Activated naive CD4-positive, alpha-beta T cell treated with anti-CD3 and anti-CD28 coated beads, Interleukin-2, amount 10 ng/mL, durations not matched to agents 7 days and 5 days (primary cell): ENCODE data around the gene TOR2A.

Source experiments
- CTCF ChIA-PET: fragments of 350-600 bp; sonication (Branson Sonifier 250); formaldehyde crosslinking; loops from one replicate; lab custom pipeline; 2021; ENCODE audit warnings: antibody characterized with exemption; lab: Charles Lee
- DNase-seq: peaks from one replicate; pipeline ENCODE4 v3.0.0-alpha.2; 2020
- H3K27ac Mint-ChIP-seq: one replicate; pipeline ENCODE4 v1.8.0; 2021; ENCODE audit warnings: mild to moderate bottlenecking, moderate library complexity, mixed read lengths
- H3K27me3 Mint-ChIP-seq: one replicate; pipeline ENCODE4 v1.8.0; 2021; ENCODE audit warnings: mild to moderate bottlenecking, mixed read lengths
- H3K36me3 Mint-ChIP-seq: one replicate; pipeline ENCODE4 v1.8.0; 2021; ENCODE audit warnings: mixed read lengths
- H3K4me1 Mint-ChIP-seq: one replicate; pipeline ENCODE4 v1.8.0; 2021; ENCODE audit warnings: mixed read lengths
- H3K4me3 Mint-ChIP-seq: one replicate; pipeline ENCODE4 v1.8.0; 2021; ENCODE audit warnings: mild to moderate bottlenecking, moderate library complexity, mixed read lengths
- H3K9me3 Mint-ChIP-seq: one replicate; pipeline ENCODE4 v1.8.0; 2021; ENCODE audit warnings: mixed read lengths

Gene TOR2A

DNA sequence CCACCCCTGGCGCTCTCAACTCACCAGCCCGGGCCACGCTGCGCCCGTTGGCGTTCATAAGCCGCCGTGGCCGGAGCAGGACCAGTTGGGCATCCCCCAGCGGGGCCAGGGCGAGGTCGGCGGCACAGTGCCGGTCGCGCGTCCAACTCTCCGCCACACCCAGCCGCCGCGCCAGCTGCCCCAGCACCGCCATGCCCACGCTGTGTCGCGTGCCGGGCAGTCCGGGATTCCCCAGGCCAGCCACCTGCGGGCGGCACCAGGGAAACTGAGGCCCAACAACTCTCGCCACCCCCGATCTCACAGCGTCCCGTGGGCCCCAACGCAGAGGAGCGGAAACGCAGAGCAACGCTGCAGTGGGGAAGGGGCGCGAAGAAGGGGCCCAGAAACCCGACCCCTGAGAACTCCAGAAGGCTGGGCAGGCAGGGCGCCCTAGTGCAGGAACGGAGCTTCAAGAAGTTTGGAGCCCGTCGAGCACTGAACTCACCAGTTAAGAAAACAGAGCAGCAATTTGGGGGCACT lies 20.1 kb downstream of the TOR2A start:
- H3K27ac Mint-ChIP-seq = peak overlapping the region; percentile 94
- H3K27me3 Mint-ChIP-seq = peaks cover 10% of the 10 kb centered on the region
- no peaks in the 10 kb centered on the region for H3K9me3 Mint-ChIP-seq
- peak overlapping the region; percentile 100 for H3K4me3 Mint-ChIP-seq
- H3K4me1 Mint-ChIP-seq = peaks cover 40% of the 10 kb centered on the region
- DNase-seq = no peak
- H3K36me3 Mint-ChIP-seq = no peaks in the 10 kb centered on the region
- CTCF ChIA-PET = interaction anchor here (0.9 to 3.0 kb wide), 2 partner anchors 20 to 126 kb away, joined by 5 to 9 read pairs; partner anchors contain the start of gene TOR2A

GRCh38 chr9:127714020-127714750 lies 20.9 kb downstream of the TOR2A start:
- DNase-seq = no peak
- Mint-ChIP-seq H3K9me3 (no peaks in the 10 kb centered on the region), H3K4me3 (peak overlapping the region; percentile 69), H3K27me3 (peaks cover 12% of the 10 kb centered on the region), H3K27ac (no peak overlapping the region), H3K36me3 (no peaks in the 10 kb centered on the region), H3K4me1 (peaks cover 32% of the 10 kb centered on the region)
- CTCF ChIA-PET = interaction anchor here (0.9 to 3.0 kb wide), 3 partner anchors 21 to 125 kb away, joined by 3 to 9 read pairs (median 5); partner anchors contain the start of gene TOR2A

- Mint-ChIP-seq H3K27ac (no peak overlapping the region), H3K9me3 (peaks cover 3% of the 10 kb centered on the region), H3K4me1 (peaks cover 32% of the 10 kb centered on the region), H3K27me3 (peaks cover 13% of the 10 kb centered on the region), H3K4me3 (no peak overlapping the region), H3K36me3 (no peaks in the 10 kb centered on the region)
- CTCF ChIA-PET = interaction anchor here (1.2 kb wide), 2 partner anchors 22 to 101 kb away, joined by 3 read pairs; partner anchors contain the start of genes STXBP1 and TOR2A
- DNase-seq = no peak
Measured at GRCh38 chr9:127712867-127713266, 22.2 kb downstream of the TOR2A start.

DNA sequence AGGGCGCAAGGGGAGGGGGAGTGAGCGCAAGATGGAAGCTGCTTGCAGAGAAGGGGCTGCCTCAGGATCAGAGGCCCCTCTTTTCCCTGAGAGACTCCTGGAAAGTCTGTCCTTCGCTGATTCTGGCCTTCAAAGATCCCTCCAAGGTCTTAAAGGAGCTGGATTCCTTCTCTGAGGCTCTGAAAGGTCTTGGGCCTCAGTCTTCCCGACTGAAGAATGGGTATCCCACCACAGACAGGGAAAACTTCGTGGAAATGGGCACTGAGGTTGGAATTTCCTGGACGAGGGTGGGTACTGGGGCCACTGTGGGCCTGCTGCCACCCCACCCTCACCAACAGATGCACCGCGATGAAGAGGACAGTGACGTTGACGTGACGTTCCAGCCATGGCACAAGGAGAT lies 22.7 kb downstream of the TOR2A start:
- H3K36me3 Mint-ChIP-seq = no peaks in the 10 kb centered on the region
- CTCF ChIA-PET = interaction anchor here (1.2 to 1.3 kb wide), 2 partner anchors 12 to 101 kb away, joined by 3 read pairs; partner anchors contain the start of gene STXBP1
- H3K4me3 Mint-ChIP-seq = no peak overlapping the region
- no peak overlapping the region for H3K27ac Mint-ChIP-seq
- no peak for DNase-seq
- peaks cover 13% of the 10 kb centered on the region for H3K27me3 Mint-ChIP-seq
- H3K9me3 Mint-ChIP-seq = peaks cover 3% of the 10 kb centered on the region
- H3K4me1 Mint-ChIP-seq = peaks cover 37% of the 10 kb centered on the region

DNA sequence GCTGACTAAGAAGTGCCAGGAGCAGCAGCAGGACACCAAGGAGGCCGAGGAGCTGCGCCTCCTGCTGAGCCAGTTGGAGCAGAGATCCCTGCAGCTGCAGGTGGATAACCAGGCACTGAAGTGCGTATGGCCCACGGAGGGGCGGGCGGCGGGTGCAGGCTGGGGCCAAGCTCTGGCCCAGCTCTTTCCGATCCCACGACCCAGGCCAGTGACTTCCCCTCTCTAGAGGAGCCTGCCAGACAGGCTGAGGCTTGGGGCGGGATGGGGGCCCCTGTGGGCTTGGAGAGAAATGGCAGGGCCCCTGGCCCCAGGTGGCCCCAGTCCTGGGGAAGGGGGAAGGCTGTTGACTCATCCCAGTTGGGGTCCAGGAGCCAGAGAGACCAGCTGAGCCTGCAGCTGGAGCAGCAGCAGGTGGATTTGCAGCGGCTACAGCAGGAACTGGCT lies 23.2 kb downstream of the TOR2A start:
- Mint-ChIP-seq H3K27me3 (peaks cover 13% of the 10 kb centered on the region), H3K27ac (no peak overlapping the region), H3K4me3 (no peak overlapping the region), H3K9me3 (peaks cover 3% of the 10 kb centered on the region), H3K36me3 (no peaks in the 10 kb centered on the region), H3K4me1 (peaks cover 39% of the 10 kb centered on the region)
- CTCF ChIA-PET = interaction anchor here (1.1 to 1.3 kb wide), 2 partner anchors 11 to 121 kb away, joined by 3 read pairs; no protein-coding TSS in a partner anchor
- no peak for DNase-seq

DNA sequence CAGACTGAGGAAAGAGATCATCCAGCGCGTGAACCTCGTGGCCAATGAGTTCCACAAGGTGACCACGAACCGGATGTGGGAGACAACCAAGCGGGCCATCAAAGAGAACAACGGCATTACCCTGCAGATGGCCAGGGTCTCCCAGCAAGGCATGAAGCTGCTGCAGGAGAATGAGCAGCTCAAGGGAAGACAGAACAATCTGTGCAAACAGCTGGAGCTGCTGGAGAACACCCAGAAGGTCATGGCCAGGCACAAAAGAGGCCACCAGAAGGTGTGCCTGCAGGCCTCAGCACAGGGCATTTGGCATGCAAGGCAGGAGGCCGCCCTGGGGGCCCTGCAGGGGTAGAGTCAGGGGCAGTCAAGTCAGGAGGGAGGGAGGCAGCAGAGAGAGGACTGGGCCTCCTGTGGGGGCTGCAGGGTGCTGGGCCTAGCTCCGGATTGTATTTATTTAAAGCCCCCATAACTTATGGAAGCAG lies 23.8 kb downstream of the TOR2A start:
- Mint-ChIP-seq H3K27me3 (peaks cover 13% of the 10 kb centered on the region), H3K4me1 (peaks cover 39% of the 10 kb centered on the region), H3K27ac (no peak overlapping the region), H3K9me3 (peaks cover 3% of the 10 kb centered on the region), H3K36me3 (no peaks in the 10 kb centered on the region), H3K4me3 (no peak overlapping the region)
- CTCF ChIA-PET = interaction anchor here (1.1 to 1.3 kb wide), 2 partner anchors 11 to 121 kb away, joined by 3 read pairs; no protein-coding TSS in a partner anchor
- DNase-seq = peak; percentile 44

DNA sequence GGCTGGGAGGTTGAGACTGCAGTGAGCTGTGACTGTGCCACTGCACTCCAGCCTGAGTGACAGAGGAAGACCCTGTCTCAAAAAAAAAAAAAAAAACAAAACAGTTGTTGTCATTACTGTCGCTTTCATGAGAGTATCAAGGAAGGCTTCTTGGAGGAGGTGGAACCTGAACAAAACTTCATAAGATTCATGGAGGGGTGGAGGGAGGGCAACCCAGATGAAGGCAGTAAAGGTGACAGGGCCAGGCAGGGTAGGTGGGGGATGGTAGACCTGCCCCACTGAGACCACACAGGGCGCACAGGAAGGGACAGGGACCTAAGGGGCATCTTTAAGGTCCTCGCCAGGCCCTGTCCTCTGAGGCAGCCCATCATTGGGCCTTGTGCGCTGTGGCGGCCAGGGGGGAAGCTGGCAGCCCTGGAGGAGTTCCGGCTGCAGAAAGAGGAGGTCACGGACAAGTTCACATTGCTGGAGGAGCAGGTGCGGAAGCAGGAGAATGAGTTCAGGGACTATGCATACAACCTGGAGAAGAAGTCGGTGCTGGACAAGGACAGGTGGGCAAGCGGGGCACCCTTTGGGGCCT lies 24.8 kb downstream of the TOR2A start:
- Mint-ChIP-seq H3K27ac (no peak overlapping the region), H3K36me3 (no peaks in the 10 kb centered on the region), H3K9me3 (peaks cover 3% of the 10 kb centered on the region), H3K27me3 (peaks cover 8% of the 10 kb centered on the region), H3K4me1 (peaks cover 31% of the 10 kb centered on the region), H3K4me3 (no peak overlapping the region)
- CTCF ChIA-PET = no interaction called here
- no peak for DNase-seq

DNA sequence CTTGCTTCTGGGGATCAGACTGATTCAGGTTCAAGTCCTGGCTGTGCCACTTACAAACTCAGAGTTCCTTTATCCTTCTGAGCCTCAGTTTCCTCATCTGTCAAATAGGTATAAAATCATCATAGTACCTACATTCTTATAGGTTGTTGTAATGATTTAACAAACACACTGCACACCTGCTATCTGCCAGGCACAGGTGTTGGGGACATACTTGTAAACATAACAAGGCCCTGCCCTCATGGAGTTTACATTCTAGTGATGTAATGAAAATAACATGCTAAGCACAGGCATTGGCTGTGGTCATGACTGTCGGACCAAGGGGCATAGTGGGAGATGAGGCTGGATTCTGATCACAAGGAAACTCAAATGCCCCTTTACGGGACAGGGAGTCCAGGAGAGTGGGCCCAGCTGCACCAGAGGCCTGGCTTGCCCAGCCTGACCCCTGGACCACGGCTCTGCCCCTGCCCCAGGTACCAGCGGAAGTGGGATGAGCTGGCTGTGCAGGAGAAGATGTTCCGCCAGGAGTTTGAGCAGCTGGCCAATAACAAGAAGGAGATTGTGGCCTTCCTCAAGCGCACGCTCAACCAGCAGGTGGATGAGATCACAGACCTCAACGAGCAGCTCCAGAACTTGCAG lies 26.0 kb downstream of the TOR2A start:
- Mint-ChIP-seq H3K4me3 (no peak overlapping the region), H3K27me3 (peaks cover 12% of the 10 kb centered on the region), H3K27ac (no peak overlapping the region)

GRCh38 chr9:127707766-127708165 lies 27.3 kb downstream of the TOR2A start:
- CTCF ChIA-PET = interaction anchor here (1.7 kb wide), 1 partner anchor 27 kb away, joined by 6 read pairs; the partner anchor contains the start of gene TOR2A
- Mint-ChIP-seq H3K27ac (no peak overlapping the region), H3K9me3 (peaks cover 3% of the 10 kb centered on the region), H3K36me3 (no peaks in the 10 kb centered on the region), H3K4me3 (no peak overlapping the region), H3K27me3 (peaks cover 20% of the 10 kb centered on the region), H3K4me1 (peaks cover 26% of the 10 kb centered on the region)
- DNase-seq = peak; percentile 54

More for the DNA sequence above, 26.0 kb downstream of the TOR2A start:
- CTCF ChIA-PET = interaction anchor here (1.2 to 1.7 kb wide), 2 partner anchors 26 to 119 kb away, joined by 5 to 6 read pairs; partner anchors contain the start of gene TOR2A
- H3K4me1 Mint-ChIP-seq = peaks cover 28% of the 10 kb centered on the region
- peaks cover 3% of the 10 kb centered on the region for H3K9me3 Mint-ChIP-seq
- H3K36me3 Mint-ChIP-seq = no peaks in the 10 kb centered on the region
- DNase-seq = no peak

DNA sequence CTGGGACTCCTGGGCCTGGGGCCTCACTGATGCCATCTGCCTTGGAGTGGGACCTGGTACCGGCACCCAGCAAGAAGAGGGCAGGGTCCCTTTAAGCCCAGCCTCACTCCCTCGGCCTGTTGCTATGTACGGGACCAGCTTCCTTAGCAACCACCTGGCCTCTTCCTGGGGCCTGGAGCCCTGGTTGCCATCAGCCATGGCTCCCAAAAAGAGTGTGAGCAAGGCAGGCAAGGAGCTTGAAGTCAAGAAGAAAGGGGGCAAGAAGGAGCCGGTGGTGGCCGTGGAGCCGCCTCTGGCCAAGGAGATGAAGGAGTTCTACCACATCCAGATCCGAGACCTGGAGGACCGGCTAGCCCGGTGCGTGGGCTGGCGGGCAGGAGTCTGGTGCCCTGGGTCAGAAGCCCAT lies 28.3 kb downstream of the TOR2A start, which contains the start of gene CFAP157:
TSS of gene CFAP157 (plus strand) at position 153 of the 406 bp plus-strand sequence. CDS start at position 197, 44 bp downstream.
- no peak within 1 kb of the TSS for H3K27ac Mint-ChIP-seq
- CTCF ChIA-PET = no interaction called here

DNA sequence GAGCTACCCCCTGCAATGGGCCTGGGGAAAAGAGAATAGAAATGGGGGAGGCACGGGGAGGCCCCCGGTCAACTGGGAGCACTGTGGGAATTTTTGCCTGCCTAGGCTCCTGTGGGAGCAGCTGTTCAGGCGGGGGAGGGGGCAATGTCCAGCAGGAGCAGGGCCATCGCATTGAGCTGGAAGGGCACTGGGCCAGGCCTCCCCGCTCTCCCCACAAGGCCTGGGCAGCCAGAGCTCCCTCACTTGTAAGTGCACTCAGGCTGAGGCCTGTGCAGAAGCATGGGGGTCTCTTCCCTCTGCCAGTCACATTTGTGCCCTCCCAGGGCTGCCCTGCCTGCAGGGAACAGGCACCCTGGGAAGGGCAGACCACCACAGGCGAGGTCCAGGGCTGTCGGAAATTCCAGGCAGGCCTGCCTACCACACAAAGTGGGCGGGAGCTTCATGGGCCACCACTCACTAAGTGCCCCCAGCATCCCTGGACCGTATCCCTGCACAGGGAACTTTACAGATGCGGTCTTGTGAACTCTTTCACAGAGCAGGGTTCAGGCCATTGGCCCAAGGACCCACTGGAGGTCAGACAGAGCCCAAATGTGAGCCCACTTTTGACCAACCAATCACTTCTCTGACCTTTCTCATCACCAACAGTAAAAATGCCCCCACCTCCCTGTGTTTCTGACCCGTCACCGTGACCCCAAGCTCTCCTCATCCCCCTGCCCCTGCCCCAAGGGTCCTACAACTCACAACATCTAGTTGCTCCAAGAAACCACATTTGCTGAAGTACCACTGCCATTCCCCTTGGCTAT lies 29.3 kb downstream of the TOR2A start:
- Mint-ChIP-seq H3K27me3 (peaks cover 20% of the 10 kb centered on the region), H3K4me1 (peaks cover 20% of the 10 kb centered on the region), H3K9me3 (peaks cover 3% of the 10 kb centered on the region), H3K4me3 (no peak overlapping the region), H3K27ac (no peak overlapping the region), H3K36me3 (no peaks in the 10 kb centered on the region)
- CTCF ChIA-PET = no interaction called here
- no peak for DNase-seq

More for the DNA sequence above, 28.3 kb downstream of the TOR2A start, which contains the start of gene CFAP157:
- Mint-ChIP-seq H3K27me3 (peaks cover 20% of the 10 kb centered on the region), H3K4me3 (no peak within 1 kb of the TSS), H3K36me3 (no peaks in the 10 kb centered on the region), H3K4me1 (peaks cover 26% of the 10 kb centered on the region), H3K9me3 (peaks cover 3% of the 10 kb centered on the region)
- no peak for DNase-seq

- Mint-ChIP-seq H3K27me3 (peaks cover 28% of the 10 kb centered on the region), H3K4me1 (peaks cover 31% of the 10 kb centered on the region), H3K27ac (no peak overlapping the region), H3K4me3 (no peak overlapping the region), H3K36me3 (no peaks in the 10 kb centered on the region), H3K9me3 (no peaks in the 10 kb centered on the region)
- no peak for DNase-seq
- CTCF ChIA-PET = interaction anchor here (0.9 kb wide), 1 partner anchor 113 kb away, joined by 4 read pairs; no protein-coding TSS in a partner anchor
Measured at GRCh38 chr9:127703289-127703946, 31.7 kb downstream of the TOR2A start.
